Measurements from ENCODE around the gene HMCN2. TPM values are rescaled to one million over a fixed set of nuclear protein-coding genes. Genes with fewer than 3 reads are reported as not detected.

Gene HMCN2
- polyA plus RNA-seq, 1 of the 3 experiments (the other 2 are of a cell fraction), result 0.15 TPM

DNA sequence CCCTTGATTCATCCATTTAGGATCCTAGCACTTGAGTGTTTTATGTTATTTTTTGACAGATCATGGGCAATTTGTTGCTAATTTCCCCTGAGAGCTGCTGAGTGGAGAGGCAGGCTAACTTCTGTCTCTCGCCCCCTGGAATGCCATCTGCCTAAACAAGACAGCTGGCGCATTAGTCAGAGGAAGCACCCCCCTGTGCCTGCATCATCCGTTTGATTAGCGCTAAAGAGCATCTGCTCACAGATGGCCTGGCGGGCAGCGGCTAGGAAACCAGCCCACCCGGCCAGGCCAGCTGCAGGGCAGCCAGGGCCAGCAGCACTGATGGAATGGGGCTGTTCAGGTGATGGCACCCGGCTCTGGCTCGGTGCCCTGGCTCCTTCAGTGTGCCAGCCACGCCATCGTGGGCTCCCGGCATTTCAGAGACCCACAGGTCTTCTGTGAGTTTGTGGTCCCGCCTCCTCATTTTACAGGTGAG is 156.3 kb downstream of the HMCN2 start (continued):
- peak; percentile 79 for TF ChIP-seq NFIC (IDR thresholded peaks at IDR 0.05; ENCODE audit: borderline replicate concordance)
- TF ChIP-seq, protein P1, sequence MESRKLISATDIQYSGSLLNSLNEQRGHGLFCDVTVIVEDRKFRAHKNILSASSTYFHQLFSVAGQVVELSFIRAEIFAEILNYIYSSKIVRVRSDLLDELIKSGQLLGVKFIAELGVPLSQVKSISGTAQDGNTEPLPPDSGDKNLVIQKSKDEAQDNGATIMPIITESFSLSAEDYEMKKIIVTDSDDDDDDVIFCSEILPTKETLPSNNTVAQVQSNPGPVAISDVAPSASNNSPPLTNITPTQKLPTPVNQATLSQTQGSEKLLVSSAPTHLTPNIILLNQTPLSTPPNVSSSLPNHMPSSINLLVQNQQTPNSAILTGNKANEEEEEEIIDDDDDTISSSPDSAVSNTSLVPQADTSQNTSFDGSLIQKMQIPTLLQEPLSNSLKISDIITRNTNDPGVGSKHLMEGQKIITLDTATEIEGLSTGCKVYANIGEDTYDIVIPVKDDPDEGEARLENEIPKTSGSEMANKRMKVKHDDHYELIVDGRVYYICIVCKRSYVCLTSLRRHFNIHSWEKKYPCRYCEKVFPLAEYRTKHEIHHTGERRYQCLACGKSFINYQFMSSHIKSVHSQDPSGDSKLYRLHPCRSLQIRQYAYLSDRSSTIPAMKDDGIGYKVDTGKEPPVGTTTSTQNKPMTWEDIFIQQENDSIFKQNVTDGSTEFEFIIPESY (IDR thresholded peaks at IDR 0.05; ENCODE audit: borderline replicate concordance, low read depth), result 0 out of 2 replicates have a peak, but pooled peaks have one; percentile 35
- TF ChIP-seq RXRA (IDR thresholded peaks at IDR 0.05; ENCODE audit: borderline replicate concordance, low read depth), result peak; percentile 18; the same call in 1 of the 2 replicates
- TF ChIP-seq TAF1 (IDR thresholded peaks at IDR 0.05; ENCODE audit: borderline replicate concordance, low read depth, low read length), result no peak
- peak; percentile 90 for TF ChIP-seq POLR2AphosphoS5 (IDR thresholded peaks at IDR 0.05; ENCODE audit: low read depth, low read length)

DNA sequence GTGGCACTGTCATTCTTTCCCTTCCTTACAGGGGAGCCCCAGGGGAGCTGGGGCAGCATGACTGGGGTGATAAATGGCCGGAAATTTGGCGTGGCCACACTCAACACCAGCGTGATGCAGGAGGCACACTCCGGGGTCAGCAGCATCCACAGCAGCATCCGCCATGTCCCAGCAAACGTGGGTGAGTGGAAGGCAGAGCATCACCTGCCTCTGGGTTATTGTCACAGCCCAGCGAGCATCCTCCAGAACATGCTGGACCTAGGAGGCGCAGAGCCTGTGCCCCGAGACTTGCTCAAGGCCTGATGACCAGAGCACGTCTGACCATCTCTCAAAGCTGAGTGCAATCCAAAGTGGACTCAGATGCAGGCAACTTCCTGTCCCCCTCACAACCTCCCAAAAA is 157.0 kb downstream of the HMCN2 start:
- Histone ChIP-seq H3K4me3 (ENCODE audit: low read depth in 2 of 2, low read length in 1 of 2) (no peak overlapping the region), H3K4me2 (no peak overlapping the region), H3K79me2 (ENCODE audit: insufficient read depth) (no peaks in the 10 kb centered on the region), H3K9me2 (no peaks in the 10 kb centered on the region), H3K9ac (no peak overlapping the region), H3F3A (replicated peaks; ENCODE audit: insufficient read depth) (peaks cover 6% of the 10 kb centered on the region), H3K27me3 (ENCODE audit: insufficient read depth) (no peaks in the 10 kb centered on the region; the same call in 1 of the 2 replicates), H3K4me1 (ENCODE audit: control insufficient read depth in 1 of 2, insufficient read depth in 2 of 2, low read depth in 1 of 2, low read length in 1 of 2) (peaks cover 21 to 61% of the 10 kb centered on the region in 2 experiments), H2AFZ (ENCODE audit: low read depth) (no peak overlapping the region), H3K27ac (ENCODE audit: low read depth in 2 of 2, low read length in 1 of 2) (peak overlapping the region in 1 of 2 experiments; percentile 91; a peak in 2 of 4 replicates), H3K36me3 (replicated peaks in 1 of 2; ENCODE audit: control insufficient read depth in 1 of 2, insufficient read depth in 2 of 2, low read length in 1 of 2) (no peaks in the 10 kb centered on the region), H3K9me3 (no peaks in the 10 kb centered on the region), H4K20me1 (ENCODE audit: insufficient read depth) (no peaks in the 10 kb centered on the region)
- CTCF ChIA-PET, result interaction anchor here (0.9 to 2.2 kb wide), 8 partner anchors 11 to 158 kb away, joined by 3 to 8 read pairs (median 5); no protein-coding TSS in a partner anchor
- 74% methylated on average over 5 of the region's 10 CpGs for WGBS (ENCODE audit: low lambda C conversion rate)
- POLR2A ChIA-PET, result interaction anchor here (0.9 to 1.5 kb wide), 2 partner anchors 31 kb away, joined by 3 read pairs; no protein-coding TSS in a partner anchor
- no peak for DNase-seq
- TF ChIP-seq NRF1 (IDR thresholded peaks at IDR 0.05; ENCODE audit: low read depth, low read length) (no peak), TEAD4 (IDR thresholded peaks at IDR 0.05; ENCODE audit: borderline replicate concordance, insufficient read depth) (no peak), GATA2 (CRISPR knock-in tag; IDR thresholded peaks at IDR 0.05) (no peak), TCF12 (IDR thresholded peaks at IDR 0.05) (no peak), GABPA (IDR thresholded peaks at IDR 0.05; ENCODE audit: low read depth) (no peak), FOXM1 (IDR thresholded peaks at IDR 0.05; ENCODE audit: low read depth) (no peak), USF2 (IDR thresholded peaks at IDR 0.05; ENCODE audit: borderline replicate concordance, low read depth, low read length) (no peak), FOXJ3 (CRISPR knock-in tag; IDR thresholded peaks at IDR 0.05) (no peak), REST (IDR thresholded peaks at IDR 0.05; ENCODE audit: low read depth, low read length) (no peak), MXI1 (IDR thresholded peaks at IDR 0.05; ENCODE audit: low read depth, low read length) (no peak), RXRA (IDR thresholded peaks at IDR 0.05; ENCODE audit: borderline replicate concordance, low read depth) (no peak), CHD2 (IDR thresholded peaks at IDR 0.05; ENCODE audit: low read length, partially characterized antibody) (no peak), RFX5 (IDR thresholded peaks at IDR 0.05; ENCODE audit: low read length) (no peak), JUND (IDR thresholded peaks at IDR 0.05) (no peak), POLR2AphosphoS5 (IDR thresholded peaks at IDR 0.05; ENCODE audit: low read depth, low read length) (no peak)
- TF ChIP-seq, protein P2, sequence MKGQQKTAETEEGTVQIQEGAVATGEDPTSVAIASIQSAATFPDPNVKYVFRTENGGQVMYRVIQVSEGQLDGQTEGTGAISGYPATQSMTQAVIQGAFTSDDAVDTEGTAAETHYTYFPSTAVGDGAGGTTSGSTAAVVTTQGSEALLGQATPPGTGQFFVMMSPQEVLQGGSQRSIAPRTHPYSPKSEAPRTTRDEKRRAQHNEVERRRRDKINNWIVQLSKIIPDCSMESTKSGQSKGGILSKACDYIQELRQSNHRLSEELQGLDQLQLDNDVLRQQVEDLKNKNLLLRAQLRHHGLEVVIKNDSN (IDR thresholded peaks at IDR 0.05; ENCODE audit: borderline replicate concordance, low read depth), result no peak
- TF ChIP-seq, protein P1 (IDR thresholded peaks at IDR 0.05; ENCODE audit: borderline replicate concordance, low read depth), result no peak
